Measurements from ENCODE around the gene ZFYVE21.
"Not testable (repeated sequence)": the region's sequence is repeated elsewhere in the genome, so short reads cannot be mapped to it uniquely, and the experiment has no call there.

The ZFYVE21 gene

DNA sequence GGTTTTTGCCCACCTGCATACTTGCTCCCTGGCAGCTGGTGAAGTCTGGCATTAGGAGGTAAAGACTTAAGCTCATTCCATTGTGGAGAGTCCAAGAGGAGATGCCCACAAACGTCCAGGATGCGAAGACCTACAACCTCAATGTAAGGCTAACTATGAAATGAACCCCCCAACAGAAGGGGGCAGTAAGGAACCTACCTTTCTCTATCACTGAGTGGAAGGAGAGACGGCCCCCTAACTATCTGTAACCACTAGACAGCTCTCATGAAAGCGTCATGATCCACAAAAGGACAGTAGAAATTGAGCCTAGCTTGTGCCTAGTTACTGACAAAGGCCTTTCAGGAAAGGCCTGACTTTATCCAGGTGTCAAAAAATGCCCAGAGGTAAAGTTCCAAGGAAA is 55.3 kb downstream of the ZFYVE21 start:
- no peak for DNase-seq

DNA sequence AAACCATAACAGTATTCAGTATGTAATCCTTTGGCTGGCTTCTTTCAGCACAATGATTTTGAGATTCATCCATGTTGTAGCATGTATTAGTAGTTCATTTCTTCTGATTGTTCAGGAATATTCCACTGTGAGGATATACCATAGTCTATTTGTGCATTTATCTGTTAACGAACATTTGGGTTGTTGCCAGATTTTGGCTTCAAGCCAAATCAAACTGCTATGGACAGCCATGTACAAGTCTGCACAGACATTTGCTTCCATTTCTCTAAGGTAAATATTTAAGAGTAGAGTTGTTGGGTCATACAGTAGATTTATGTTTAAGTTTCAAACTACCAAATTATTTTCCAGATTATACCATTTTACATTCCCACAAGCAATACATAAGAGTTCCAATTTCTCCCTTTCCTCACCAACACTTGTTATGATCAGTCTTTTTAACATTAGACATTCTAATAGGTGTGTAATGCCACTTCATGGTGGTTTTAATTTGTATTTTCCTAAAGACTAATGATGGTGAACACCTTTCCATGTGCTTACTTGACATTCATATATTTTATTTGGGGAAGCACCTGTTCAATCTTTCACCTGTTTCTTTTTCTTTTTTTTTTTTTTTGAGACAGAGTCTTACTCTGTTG is 56.6 kb downstream of the ZFYVE21 start:
- no peak for DNase-seq

DNA sequence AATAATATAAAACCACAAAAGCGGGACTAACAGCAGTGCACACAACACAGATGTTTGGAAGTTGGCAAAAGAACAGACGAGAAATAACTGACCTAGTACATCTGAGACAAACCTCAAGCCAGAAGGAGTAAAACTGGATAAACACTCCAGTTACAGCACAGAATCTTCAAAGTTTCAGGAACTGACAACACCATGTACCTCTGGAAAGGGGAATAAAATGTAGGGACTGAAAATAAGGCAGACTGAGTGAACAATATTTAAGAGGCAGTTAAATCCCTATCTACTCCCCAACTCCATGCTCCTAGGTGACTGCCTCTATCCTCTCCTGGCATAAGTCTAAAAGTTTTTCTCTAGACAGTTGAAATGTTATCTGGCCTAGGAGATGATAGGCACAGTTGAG is 57.9 kb downstream of the ZFYVE21 start:
- no peak for DNase-seq

DNA sequence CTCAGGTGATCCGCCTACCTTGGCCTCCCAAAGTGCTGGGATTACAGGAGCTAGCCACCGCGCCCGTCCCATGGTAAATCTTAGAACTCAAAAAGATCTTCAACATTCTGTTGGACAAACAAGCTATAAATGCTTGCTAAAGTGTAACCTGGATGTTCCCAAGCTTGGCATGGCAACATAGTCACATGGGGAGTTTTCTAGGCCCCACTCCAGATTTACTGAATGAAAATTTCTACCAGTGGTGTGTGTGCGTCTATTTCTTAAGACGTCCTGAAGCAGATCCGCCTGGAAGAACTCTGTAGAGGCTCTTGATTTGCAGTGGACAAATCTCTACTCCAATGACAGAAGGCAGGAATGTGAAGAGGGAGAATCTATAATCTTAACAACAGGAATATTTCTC is 59.9 kb downstream of the ZFYVE21 start:
- DNase-seq, result no peak

DNA sequence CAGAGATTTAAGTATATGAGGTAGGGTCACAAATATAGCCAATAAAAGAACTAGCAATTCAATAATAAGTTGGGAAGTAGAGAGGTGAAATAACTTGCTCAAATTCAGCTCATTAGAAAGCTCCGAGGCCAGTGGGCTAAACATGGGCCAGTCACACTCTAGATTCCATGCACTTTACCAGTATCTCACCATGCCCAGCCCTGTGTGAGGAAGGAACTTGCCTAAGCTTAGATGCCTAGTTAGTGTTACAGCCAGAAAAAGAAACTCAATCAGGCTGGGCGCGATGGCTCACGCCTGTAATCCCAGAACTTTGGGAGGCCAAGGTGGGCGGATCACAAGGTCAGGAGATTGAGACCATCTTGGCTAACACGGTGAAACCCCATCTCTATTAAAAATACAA is 60.7 kb downstream of the ZFYVE21 start:
- not testable (repeated sequence) for DNase-seq

DNA sequence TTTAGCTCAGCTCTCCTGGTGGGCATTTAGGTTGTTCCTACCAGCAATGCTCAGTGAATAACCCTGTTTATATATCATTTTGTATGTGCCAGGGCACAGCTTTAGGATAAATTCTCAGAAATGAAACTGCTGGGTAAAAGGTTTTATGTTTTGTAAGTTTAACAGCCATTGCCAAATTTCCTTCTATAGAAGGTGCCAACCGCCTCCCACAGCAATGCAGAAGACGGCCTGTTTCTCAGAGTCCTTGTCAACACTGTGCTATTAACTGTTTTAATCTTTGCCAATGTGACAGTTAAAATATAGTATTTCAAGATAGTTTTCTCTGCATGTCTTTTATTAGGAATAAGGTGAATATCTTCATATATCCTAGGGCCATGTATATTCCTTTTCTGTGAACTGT is 66.8 kb downstream of the ZFYVE21 start:
- DNase-seq, result no peak

All from CD4-positive, alpha-beta T cell treated with Interleukin-10 for 1 hour (primary cell).